ENCODE results near the gene CLSTN1. TPM values are rescaled to one million over a fixed set of nuclear protein-coding genes. Genes with fewer than 3 reads are reported as not detected.

The CLSTN1 gene
- total RNA-seq, 1 donor from 2014 or later = 130 TPM

GRCh38 chr1:9846611-9847171 lies 22.9 kb upstream of the CLSTN1 start:
- H3K4me3 Mint-ChIP-seq (ENCODE audit: low read depth) = no peak overlapping the region
- TF ChIP-seq CTCF (IDR thresholded peaks at IDR 0.05; ENCODE audit: unreplicated experiment) = no peak
- H3K4me1 Mint-ChIP-seq (ENCODE audit: low read depth) = peaks cover 9% of the 10 kb centered on the region
- H3K9me3 Mint-ChIP-seq (ENCODE audit: low read depth) = no peaks in the 10 kb centered on the region
- H3K27ac Mint-ChIP-seq = no peak overlapping the region
- H3K27me3 Mint-ChIP-seq = no peaks in the 10 kb centered on the region
- DNase-seq (ENCODE audit: low spot score, unreplicated experiment) = no peak
- H3K36me3 Mint-ChIP-seq (ENCODE audit: insufficient read depth) = peaks cover 3% of the 10 kb centered on the region

- Mint-ChIP-seq H3K4me1 (ENCODE audit: low read depth) (peaks cover 9% of the 10 kb centered on the region), H3K27me3 (no peaks in the 10 kb centered on the region), H3K9me3 (ENCODE audit: low read depth) (no peaks in the 10 kb centered on the region), H3K36me3 (ENCODE audit: insufficient read depth) (peaks cover 3% of the 10 kb centered on the region), H3K27ac (no peak overlapping the region), H3K4me3 (ENCODE audit: low read depth) (no peak overlapping the region)
- no peak for TF ChIP-seq CTCF (IDR thresholded peaks at IDR 0.05; ENCODE audit: unreplicated experiment)
- DNase-seq (ENCODE audit: low spot score, unreplicated experiment) = no peak
Measured at GRCh38 chr1:9845914-9846313, 22.1 kb upstream of the CLSTN1 start.

- TF ChIP-seq CTCF (IDR thresholded peaks at IDR 0.05; ENCODE audit: unreplicated experiment) = no peak
- DNase-seq (ENCODE audit: low spot score, unreplicated experiment) = no peak
- no peaks in the 10 kb centered on the region for H3K27me3 Mint-ChIP-seq
- no peaks in the 10 kb centered on the region for H3K9me3 Mint-ChIP-seq (ENCODE audit: low read depth)
- H3K4me3 Mint-ChIP-seq (ENCODE audit: low read depth) = no peak overlapping the region
- peaks cover 9% of the 10 kb centered on the region for H3K4me1 Mint-ChIP-seq (ENCODE audit: low read depth)
- H3K27ac Mint-ChIP-seq = no peak overlapping the region
- H3K36me3 Mint-ChIP-seq (ENCODE audit: insufficient read depth) = no peaks in the 10 kb centered on the region
Measured at GRCh38 chr1:9844756-9845155, 21.0 kb upstream of the CLSTN1 start.

- Mint-ChIP-seq H3K27ac (no peak overlapping the region), H3K4me1 (ENCODE audit: low read depth) (peaks cover 9% of the 10 kb centered on the region), H3K9me3 (ENCODE audit: low read depth) (no peaks in the 10 kb centered on the region), H3K36me3 (ENCODE audit: insufficient read depth) (no peaks in the 10 kb centered on the region), H3K27me3 (no peaks in the 10 kb centered on the region), H3K4me3 (ENCODE audit: low read depth) (no peak overlapping the region)
- DNase-seq (ENCODE audit: low spot score, unreplicated experiment) = no peak
- no peak for TF ChIP-seq CTCF (IDR thresholded peaks at IDR 0.05; ENCODE audit: unreplicated experiment)
Measured at GRCh38 chr1:9844106-9844505, 20.3 kb upstream of the CLSTN1 start.

GRCh38 chr1:9843576-9843945 lies 19.8 kb upstream of the CLSTN1 start:
- H3K9me3 Mint-ChIP-seq (ENCODE audit: low read depth) = no peaks in the 10 kb centered on the region
- no peak for TF ChIP-seq CTCF (IDR thresholded peaks at IDR 0.05; ENCODE audit: unreplicated experiment)
- H3K27ac Mint-ChIP-seq = no peak overlapping the region

More at GRCh38 chr1:9843576-9843945, 19.8 kb upstream of the CLSTN1 start:
- Mint-ChIP-seq H3K4me3 (ENCODE audit: low read depth) (no peak overlapping the region), H3K4me1 (ENCODE audit: low read depth) (peaks cover 9% of the 10 kb centered on the region), H3K27me3 (no peaks in the 10 kb centered on the region), H3K36me3 (ENCODE audit: insufficient read depth) (no peaks in the 10 kb centered on the region)
- no peak for DNase-seq (ENCODE audit: low spot score, unreplicated experiment)
